HG03135 (cell line): ENCODE measurements around the gene LY6G6F.
"Not testable (repeated sequence)": the region's sequence is repeated elsewhere in the genome, so short reads cannot be mapped to it uniquely, and the experiment has no call there.

ENCODE experiments used
- ATAC-seq: cut with Tn5 transposase; IDR thresholded peaks from one replicate; pipeline ENCODE4 v1.9.1; 2021; ENCODE audit warnings: mild to moderate bottlenecking, moderate library complexity; ENCODE audit not compliant: unreplicated experiment

LY6G6F gene

DNA sequence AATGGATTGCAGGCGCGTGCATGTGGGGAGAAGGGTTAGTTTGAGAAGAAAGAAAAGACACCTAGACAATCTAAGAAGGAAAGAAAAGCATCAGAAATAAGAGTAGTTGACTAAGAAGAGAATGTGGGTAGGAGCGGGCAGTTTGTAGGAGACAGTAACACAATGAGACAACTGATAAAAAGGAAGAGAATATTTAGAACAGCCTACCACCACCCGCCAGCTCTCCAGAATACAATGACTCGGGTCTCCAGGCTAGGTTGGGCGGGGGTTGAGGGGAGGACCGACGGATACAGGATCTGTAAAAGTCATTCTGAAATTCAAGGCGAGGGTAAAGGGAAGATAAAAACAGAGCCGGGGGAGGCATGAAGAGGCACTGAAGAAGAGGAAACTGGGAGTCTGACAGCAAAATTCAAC lies 4.3 kb upstream of the LY6G6F start:
- no peak for ATAC-seq

DNA sequence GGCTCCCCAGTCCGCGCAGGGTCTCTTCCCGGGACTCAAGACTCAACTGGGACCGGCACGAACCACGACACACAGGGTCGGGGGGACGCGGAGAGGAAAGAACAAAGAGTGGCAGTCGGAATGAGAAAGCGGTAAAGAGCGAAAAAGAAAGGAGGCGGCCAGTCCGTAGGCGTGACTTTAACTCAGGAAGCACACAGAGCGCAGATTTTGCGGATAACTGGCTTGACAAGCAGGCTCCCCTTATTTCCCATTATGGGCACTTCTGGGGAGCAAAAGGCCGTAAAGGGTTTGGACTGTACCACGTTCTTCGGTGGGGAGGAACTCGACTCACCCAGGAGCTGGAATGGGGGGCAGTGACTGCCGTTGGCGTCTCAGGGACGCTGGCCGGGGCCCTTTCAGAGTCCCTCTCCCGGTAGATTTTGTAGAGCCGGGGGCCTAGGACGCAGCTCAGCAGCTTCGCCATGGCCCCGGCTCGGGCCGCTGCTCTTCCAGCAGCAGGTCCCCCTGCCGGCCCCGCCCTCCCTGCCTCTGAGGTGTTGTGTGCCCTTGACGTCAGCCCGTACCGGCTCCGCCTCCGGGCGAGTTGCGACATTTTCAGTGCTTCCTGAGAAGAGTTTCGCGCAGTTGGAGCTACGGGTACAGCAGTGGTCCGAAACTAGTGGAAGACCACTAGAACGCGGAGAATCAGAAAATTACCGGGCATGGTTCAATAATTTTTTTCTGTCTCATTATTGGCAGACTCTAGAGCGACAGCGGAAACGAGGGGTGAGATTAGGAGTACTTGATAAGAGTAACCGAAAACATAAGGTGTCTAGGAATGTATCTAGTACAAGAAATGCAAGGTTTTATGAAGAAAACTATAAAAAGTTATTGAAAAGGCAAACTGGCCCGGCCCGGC lies 3.6 kb upstream of the LY6G6F start, which contains the start of gene ABHD16A:
TSS of gene ABHD16A (minus strand) at position 506 of the 898 bp plus-strand sequence. CDS start at position 463, 43 bp downstream.
- ATAC-seq, result peak; percentile 88

DNA sequence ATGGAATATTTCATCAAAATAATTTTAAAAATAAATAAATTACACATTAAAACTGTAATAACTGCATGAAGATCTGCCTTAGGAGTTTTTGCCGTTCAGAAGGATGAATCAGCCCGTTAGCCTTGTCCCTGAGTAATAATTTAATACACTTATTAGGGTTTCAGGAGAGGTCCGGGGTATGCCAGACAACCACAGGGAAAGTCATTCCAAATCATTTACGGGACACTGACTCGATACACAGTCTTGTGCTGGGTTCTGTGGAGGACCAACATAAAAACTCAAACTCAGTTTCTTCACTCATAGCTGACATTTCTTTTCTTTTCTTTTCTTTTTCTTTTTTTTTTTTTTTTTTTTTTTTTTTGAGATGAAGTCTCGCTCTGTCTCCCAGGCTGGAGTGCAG lies 735 bp upstream of the LY6G6F start:
- no peak for ATAC-seq

DNA sequence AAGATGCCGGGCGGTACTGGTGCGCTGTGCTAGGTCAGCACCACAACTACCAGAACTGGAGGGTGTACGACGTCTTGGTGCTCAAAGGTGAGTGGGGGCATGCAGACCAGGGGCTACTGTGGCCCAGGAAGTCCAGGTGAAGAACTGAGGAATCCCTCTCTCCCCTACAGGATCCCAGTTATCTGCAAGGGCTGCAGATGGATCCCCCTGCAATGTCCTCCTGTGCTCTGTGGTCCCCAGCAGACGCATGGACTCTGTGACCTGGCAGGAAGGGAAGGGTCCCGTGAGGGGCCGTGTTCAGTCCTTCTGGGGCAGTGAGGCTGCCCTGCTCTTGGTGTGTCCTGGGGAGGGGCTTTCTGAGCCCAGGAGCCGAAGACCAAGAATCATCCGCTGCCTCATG lies 1.0 kb downstream of the LY6G6F start:
- ATAC-seq, result no peak

DNA sequence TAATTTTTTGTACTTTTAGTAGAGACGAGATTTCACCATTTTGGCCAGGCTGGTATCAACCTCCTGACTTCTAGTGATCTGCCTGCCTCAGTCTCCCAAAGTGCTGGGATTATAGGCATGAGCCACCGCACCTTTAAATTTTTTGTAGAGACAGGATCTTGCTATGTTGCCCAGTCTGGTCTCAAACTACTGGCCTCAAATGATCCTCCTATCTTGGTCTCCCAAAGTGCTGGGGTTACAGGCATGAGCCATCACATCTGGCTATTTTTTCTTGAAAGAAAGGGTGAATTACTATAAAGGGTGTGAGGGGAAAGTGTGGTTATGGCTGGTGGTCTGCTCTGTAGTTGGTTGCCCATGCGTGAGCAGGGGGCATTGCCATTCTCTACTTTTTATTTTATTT lies 1.6 kb downstream of the LY6G6F start:
- ATAC-seq, result no peak

DNA sequence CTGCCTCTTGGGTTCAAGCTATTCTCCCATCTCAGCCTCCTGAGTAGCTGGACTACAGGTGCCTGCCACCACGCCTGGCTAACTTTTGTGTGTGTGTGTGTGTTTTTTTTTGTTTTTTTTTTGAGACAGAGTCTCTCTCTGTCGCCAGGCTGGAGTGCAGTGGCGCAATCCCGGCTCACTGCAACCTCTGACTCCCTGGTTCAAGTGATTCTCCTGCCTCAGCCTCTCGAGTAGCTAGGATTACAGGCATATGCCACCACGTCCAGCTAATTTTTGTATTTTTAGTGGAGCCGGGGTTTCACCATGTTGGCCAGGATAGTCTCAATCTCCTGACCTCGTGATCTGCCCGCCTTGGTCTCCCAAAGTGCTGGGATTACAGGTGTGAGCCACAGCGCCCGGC lies 2.5 kb downstream of the LY6G6F start:
- ATAC-seq, result not testable (repeated sequence)

DNA sequence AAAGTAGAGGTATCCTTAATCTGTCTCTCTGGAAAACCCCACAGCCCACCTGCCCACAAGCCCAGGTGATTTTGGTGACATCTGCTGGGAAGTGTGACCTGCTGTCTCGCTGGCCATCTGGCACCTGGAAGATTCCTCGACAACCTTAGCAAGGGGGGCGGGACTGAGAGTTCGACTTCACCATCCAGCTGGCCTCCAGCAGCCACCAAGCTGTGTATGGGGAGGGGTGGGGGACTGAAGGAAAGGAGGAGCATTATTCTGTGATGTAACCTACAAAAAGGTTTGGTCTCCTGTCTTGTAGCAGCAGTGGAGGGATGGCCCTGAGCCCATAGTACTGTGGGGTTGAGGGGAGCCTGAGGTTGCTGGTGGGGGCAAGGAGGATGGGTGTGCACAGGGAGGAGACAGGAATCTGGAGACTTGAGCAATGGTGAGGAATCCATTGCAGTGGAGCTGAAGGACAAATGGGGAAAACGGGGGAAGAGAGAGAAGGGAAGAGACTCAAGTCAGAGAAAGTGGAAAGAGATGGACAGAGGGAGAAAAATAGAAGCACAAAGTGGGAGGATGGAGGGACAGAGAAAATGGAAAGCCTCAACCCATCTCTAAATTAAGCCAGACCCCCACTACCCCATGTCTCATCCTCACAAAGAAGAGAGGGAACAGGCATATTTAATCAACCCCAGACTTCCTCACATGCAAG lies 4.0 kb downstream of the LY6G6F start:
- ATAC-seq, result no peak

DNA sequence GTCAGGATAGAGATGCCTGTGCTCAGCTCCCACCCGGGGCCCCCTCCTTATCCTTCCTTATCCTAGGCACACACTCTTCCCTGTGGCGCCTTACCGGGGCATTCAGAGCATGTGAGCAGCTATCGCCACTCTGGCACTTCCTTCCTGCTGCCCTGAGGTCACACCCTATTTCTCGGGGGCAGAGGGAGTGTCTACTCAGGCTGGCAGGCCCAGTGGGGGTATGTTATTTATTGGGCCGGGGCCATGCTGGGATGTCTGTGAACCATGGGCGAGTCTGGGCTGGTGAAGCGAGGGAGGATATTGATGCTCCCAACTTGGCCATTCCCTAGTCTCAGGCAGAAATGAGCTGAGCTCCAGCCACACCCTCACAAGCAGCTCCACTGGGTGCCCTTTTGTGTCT lies 4.6 kb downstream of the LY6G6F start:
- no peak for ATAC-seq

DNA sequence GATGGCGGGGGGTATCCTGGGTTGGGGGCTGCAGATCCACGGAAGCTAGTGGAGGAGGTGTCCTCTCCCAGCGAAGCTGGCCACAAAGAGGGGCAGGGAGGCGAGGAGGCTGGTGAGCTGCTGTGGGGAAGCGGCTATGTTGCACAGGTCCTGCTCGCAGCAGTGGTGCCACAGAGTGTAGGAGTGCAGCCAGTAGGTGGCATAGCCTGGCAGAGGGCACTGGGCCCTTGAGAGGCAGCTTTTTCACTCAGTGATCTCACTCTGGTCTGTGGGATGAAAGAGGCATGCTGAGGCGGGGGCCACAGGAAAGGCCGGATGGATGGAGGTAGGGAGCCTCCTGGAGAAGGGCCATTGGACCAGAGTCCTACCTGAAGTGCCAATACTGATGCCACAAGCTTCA lies 5.6 kb downstream of the LY6G6F start:
- no peak for ATAC-seq

DNA sequence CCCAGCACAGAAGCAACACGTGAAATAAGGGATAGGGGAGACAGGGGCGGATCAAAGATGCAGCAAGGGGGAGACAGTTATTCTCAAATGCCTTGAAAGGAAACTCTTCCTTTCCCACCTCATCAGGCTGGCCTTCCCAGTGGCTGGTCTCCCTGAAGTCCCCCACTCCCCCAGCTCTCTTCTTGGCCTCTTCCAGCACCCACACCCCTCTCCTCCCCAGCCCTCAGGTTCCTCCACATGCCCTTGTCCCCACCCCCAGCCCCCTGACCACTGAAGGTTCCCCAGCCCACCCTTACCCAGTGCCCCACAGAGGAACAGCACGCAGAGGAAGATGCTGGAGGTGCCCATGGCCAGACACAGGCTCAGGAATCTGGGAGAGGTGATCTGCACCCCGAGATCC lies 6.8 kb downstream of the LY6G6F start:
- ATAC-seq, result no peak

DNA sequence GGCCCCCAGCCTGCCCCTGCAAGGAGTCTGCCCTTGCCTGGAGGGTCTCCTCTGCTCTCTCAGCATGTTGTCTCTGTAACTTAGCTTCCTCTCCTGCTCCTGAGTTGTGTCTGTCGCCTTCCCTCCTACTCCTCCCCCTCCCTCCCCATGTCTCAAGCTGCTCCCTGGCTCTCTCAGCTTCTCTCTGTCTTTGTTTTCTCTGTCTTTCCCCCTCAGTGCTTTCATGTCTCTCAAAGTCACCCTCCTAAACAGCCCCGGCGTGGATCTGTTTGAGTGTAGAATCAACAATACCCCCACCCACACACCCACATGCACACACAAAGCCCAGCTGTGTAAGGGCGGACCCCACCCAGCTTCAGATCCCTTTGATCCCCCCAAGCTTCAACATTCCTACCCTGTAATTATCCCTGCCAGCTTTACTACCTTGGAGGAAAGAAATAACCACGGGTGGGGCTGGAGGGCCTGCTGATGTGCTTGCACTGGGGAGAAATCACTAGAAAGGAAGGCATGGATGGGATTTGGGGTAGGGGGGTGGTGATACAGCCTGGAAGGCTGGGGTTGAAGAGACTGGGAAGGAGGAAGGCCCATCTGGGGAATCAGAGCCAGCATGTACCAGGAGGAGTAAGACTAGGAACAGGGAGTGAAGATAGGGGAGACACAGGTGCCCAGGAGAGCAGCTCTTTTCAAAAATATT lies 7.5 kb downstream of the LY6G6F start:
- ATAC-seq, result no peak

DNA sequence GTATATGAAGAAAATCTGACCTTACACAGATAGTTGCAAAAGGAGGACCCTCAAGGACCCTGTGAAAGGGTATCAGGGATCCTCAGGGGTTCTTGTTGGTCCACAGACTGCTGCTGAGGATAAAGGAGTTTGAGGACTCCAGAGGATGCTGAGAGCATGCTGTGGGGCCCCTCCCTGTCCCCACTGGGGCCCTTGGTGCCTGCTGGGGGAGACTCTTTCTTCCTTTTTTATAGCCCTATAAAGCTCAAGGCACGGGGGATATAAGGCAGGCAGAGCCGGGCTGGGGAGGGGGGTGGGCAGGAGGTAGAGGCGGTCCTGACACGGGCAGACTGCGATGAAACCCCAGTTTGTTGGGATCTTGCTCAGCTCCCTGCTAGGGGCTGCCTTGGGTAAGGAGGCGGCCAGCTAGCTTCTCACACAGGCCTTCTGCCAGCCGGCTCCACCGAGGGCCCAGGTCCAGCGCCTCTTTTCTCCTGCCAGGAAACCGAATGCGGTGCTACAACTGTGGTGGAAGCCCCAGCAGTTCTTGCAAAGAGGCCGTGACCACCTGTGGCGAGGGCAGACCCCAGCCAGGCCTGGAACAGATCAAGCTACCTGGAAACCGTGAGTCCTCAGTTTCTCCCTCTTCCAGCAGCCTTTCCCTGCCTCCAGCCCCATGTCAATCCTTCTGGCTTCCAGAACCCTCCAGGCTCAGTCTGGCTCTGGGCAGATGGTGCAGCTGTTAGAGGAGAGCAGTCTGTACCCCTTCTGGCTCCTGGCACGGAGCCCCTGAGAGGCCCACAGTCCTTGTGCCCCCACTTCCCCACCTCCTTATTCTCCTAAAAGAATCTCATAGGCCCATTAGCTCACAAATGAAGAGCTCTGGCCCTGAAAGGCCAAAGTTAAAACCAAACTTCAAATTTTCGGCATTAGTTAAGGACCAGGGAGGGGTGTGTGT lies 8.6 kb downstream of the LY6G6F start, which contains the start of gene LY6G6D:
TSS of gene LY6G6D (plus strand) at position 327 of the 937 bp plus-strand sequence. CDS start at position 335, 8 bp downstream.
- ATAC-seq, result no peak

DNA sequence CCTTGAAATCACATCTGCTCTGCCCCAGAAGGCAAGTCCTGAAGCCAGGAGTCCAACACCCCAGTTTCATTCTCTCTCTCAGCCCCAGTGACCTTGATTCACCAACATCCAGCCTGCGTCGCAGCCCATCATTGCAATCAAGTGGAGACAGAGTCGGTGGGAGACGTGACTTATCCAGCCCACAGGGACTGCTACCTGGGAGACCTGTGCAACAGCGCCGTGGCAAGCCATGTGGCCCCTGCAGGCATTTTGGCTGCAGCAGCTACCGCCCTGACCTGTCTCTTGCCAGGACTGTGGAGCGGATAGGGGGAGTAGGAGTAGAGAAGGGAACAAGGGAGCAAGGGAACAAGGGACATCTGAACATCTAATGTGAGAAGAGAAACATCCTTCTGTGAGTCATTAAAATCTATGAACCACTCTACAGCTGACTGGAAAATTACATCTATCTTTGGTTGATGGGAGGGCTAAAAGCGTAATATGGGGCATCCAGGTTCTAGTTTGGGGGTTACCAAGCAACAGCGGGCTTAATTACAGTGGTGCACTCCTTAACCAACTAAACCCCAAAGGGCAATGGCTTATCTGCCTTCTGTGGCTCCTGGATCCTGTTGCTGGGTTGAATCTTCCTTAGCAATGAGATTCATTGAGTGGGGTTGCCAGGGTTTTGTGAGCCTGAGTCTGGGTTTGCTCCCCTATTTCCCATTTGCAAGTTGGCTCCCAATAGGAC lies 11.0 kb downstream of the LY6G6F start:
- no peak for ATAC-seq

DNA sequence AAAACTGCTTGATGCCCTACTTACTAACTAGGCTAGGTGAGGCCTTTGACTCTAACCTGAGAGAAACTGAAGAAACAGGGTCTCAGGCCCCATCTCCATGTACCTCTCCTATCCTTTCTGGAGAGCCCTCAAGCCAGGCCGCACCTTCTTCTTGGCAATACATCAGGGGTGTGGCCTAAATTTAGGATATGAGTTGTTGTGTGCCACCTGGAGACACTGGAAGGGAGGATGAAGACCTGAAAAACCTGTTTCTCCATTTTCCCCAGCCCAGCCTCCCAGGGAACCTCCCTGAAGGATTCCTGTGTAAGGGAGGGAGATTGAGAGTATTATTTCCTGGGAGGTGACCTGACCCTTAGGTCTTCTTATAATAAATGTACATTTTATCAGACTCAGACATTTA lies 11.6 kb downstream of the LY6G6F start:
- no peak for ATAC-seq

DNA sequence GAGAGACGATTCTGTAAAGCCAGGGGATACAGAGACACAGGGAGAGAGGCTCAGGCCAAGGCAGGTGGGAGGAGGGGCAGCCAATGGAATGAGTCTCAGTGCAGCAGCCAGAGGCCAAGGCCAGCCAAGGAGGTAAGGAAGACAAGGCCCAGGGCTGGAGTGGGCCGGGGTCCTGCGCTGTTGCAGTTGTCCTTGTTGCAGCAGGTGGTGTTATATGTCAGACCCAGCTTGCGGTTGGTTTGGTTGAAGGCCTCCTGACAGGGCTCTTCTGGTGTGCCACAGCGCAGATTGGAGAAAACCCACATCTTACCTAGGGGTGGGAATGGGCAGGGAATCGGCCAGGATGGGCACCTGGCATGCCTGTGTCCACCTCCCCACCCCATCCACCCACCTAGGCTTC lies 12.3 kb downstream of the LY6G6F start:
- no peak for ATAC-seq

DNA sequence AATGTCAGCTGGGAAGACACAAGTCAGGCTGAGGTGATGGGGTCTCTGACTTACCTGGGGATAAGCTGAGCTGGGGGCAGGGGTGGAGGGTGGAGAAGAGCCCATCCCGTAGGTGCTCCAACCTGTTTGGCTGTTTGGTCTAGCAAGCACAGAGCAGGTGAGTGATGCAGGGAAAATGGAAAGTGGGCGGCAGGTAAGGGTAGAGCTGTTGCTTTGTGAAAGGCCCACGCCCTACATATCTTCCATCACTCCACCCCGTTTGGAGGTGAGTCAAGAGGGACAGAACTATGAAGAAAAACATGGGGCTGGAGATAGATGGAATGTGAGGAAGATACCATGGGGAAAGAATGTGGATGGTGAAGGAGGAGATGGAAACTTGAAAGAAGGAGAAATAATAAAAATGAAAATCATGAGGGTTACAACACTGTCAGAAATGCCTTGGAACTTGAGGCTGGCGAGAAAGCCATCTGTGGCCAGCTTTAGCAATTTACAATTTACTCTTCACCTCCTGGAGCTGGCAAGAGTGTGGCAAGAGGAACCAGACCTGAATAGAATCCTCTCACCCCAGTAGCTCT lies 13.6 kb downstream of the LY6G6F start:
- ATAC-seq, result no peak

DNA sequence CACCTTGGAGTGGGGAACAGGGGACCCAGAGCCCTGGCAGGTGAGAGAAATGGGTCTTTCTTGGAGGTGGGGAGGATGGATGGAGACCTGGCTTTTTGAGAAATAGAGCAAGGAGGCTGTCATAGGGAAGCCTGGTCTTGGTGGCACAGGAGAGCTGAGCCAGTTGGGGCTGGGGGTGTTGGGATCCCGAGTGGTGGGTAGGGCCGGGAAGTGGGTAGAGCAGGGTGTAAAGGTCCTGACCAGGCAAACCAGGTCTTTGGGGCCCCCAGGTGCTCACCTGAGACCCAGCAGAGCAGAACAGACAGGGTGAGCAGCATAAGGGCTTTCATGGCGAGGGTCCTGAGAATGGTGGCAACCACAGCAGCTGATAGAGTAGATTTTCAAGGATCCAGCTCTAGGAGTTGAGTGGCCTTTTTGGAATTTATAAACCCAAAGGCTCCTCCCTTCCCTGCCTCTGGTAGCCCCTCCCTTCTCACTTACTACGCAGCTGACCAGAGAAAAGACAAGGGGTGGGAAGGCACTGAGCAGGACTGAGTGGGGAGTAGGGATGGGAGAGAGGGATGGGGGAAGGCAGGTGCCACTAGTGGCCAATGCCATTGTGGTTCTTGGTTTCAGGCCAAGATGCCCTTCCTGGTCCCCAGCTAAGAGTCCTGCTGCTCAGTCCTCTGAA lies 14.8 kb downstream of the LY6G6F start, which contains the start of gene LY6G6C:
TSS of gene LY6G6C (minus strand) at position 396 of the 670 bp plus-strand sequence. CDS start at position 329, 67 bp downstream.
- no peak for ATAC-seq

DNA sequence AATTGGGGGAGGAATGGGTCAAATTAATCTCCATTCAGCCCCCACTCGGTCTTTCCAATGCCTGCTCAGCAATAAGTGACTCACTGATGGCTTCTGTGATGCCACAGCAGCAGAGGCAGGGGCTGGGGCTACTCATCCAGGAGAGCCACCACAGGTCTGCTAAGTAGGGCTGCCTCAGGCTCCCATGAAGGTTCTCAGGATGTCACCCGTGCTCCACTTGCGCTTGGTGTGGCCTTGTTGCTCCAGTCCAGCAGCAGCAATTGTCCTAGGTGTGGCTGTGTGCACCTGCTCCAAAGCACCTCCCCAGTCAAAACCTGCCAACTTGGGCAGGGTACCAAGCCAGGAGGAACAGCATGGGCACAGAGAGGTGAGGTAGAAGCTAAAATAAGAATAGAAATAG lies 15.5 kb downstream of the LY6G6F start:
- ATAC-seq, result no peak
